Adrenal gland (tissue), 5 donors: ENCODE measurements around the gene TEX2.

Experiments
- CTCF ChIP-seq, 6 experiments: fragments of 450-650 bp in 4 of 6; fragments of 200-600 bp in 2 of 6; sonication (generic) in 1 of 6; IDR thresholded peaks; 1 replicate in 5 of 6; 2 replicates in 1 of 6; pipeline versions ENCODE4 v1.5.1 to v1.8.0; 2016 to 2021; ENCODE audit warnings: antibody characterized with exemption in 6 of 6, mild to moderate bottlenecking in 2 of 6, moderate library complexity in 1 of 6
- POLR2A ChIP-seq, 2 donors: fragments of 450-650 bp; IDR thresholded peaks; one replicate each; pipeline ENCODE4 v1.6.1; 2017; ENCODE audit warnings: antibody characterized with exemption in 2 of 2, mild to moderate bottlenecking in 2 of 2, moderate library complexity in 1 of 2
- donor health status: DM: no; HTN: no; CAD: no.

- TF ChIP-seq CTCF (IDR thresholded peaks at IDR 0.05) = no peak
- no peak for TF ChIP-seq POLR2A (IDR thresholded peaks at IDR 0.05)
These were observed 50.9 kb downstream of the TEX2 start for GRCh38 chr17:64212122-64212521.
